ENCODE data around the gene FARSB.
"Not testable (repeated sequence)": the region's sequence is repeated elsewhere in the genome, so short reads cannot be mapped to it uniquely, and the experiment has no call there.

FARSB gene

DNA sequence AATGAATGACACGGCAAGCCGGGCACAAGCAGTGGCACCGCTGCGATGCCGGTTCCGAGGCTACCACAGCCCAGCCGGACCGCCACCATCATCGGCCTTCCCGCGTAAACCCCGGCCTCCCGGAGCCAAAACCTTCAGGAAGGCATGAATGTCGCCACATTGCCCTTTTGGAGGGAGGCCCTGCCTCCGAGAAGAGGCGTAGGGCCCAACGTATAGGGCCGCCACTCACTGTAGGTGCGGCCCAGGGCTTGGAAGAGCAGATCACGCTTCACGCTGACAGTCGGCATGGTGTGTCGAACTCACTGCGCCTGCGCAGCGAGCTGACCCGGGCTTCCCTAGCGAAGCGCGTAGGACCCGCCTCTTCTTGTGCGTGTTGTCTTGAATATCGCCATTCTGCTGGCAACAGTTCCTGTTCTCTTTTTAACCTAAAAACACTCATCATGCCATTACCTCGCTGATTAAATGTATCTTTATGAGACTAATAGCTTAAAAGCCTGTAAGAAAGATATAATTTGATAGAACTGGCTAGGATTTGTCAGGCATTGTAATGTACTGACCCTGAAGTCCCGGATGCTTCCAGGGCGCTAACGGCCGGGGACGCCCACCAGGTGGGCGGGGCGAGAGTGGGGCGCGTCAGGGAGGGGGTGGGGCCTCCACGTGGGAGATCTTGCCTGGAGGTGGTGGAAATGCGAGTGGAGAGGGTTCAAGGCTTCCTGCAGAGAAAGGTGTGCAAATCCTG is at the start of gene FARSB:
Gene FARSB (minus strand): TSS at position 306 of the 739 bp plus-strand sequence. CDS start 19 bp downstream, at position 287.
- peaks cover 0 to 26% (median 24%) of the 10 kb centered on the region in 5 donors for H3K4me1 ChIP-seq (ENCODE audit: control insufficient read depth in 5 of 5, insufficient read depth in 5 of 5, low read length in 5 of 5)
- no peaks in the 10 kb centered on the region for H3K36me3 ChIP-seq (ENCODE audit: control insufficient read depth in 5 of 5, insufficient read depth in 5 of 5, low read length in 5 of 5)
- peak within 1 kb of the TSS; percentile 75 to 98 (median 98) for H3K4me3 ChIP-seq (ENCODE audit: low read depth in 1 of 5, low read length in 5 of 5)
- no peaks in the 10 kb centered on the region for H3K9me3 ChIP-seq (ENCODE audit: control insufficient read depth in 5 of 5, low read length in 5 of 5)
- no peaks in the 10 kb centered on the region for H3K27me3 ChIP-seq (ENCODE audit: control insufficient read depth in 5 of 5, insufficient read depth in 4 of 5, low read length in 5 of 5)
- H3K27ac ChIP-seq (ENCODE audit: low read depth, low read length), result peak within 1 kb of the TSS; percentile 99
- H3K9ac ChIP-seq (ENCODE audit: low read length in 5 of 5), result peak within 1 kb of the TSS; percentile 69 to 100 (median 98)

DNA sequence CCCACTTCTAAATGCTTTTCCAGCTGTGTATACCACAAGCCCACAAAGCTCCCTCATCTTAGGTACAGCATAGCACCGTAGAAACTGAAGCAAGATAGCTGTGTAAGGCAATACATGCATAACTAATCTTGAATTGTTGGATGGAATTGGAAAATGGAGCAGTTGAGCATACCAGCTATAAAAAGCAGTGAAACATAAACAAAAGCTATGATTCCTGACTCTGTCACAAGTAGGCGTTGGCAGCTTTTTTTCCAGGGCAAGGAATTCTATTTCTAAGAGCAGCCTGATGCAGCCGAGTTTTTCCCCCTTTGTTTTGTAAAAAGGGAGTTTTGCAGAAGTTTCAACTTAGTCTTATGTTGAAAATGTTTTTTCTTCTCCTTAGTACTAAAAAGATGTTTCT is 48.0 kb upstream of the FARSB start:
- no peaks in the 10 kb centered on the region for H3K27me3 ChIP-seq (ENCODE audit: control insufficient read depth in 5 of 5, insufficient read depth in 4 of 5, low read length in 5 of 5)
- no peak overlapping the region for H3K9ac ChIP-seq (ENCODE audit: low read length in 5 of 5)
- no peak overlapping the region for H3K4me3 ChIP-seq (ENCODE audit: low read depth in 1 of 5, low read length in 5 of 5)
- H3K4me1 ChIP-seq (ENCODE audit: control insufficient read depth in 5 of 5, insufficient read depth in 5 of 5, low read length in 5 of 5), result peaks cover 0 to 8% (median 4%) of the 10 kb centered on the region in 5 donors
- no peaks in the 10 kb centered on the region for H3K36me3 ChIP-seq (ENCODE audit: control insufficient read depth in 5 of 5, insufficient read depth in 5 of 5, low read length in 5 of 5)
- no peaks in the 10 kb centered on the region for H3K9me3 ChIP-seq (ENCODE audit: control insufficient read depth in 5 of 5, low read length in 5 of 5)
- no peak overlapping the region for H3K27ac ChIP-seq (ENCODE audit: low read depth, low read length)

DNA sequence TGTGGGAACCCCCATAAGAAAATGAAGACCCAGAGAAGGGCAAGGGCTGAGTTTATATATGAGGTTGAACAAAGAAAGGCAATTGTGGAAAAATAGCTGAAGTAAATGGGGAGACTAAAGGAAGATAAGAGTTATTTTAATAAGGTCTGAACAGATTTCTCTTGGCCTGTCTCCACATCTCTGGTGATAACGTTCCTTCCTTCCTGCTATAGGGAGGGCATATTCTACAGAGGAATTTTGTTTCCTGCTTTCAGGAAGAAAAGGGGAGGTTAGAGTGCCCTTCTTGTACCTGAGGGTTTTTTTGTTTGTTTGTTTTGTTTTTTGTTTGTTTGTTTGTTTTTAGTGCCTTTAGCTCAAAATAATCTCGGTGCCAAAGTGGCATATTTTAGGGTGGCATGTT is 47.2 kb upstream of the FARSB start:
- Histone ChIP-seq H3K4me3 (ENCODE audit: low read depth in 1 of 5, low read length in 5 of 5) (no peak overlapping the region), H3K27ac (ENCODE audit: low read depth, low read length) (no peak overlapping the region), H3K36me3 (ENCODE audit: control insufficient read depth in 5 of 5, insufficient read depth in 5 of 5, low read length in 5 of 5) (no peaks in the 10 kb centered on the region), H3K27me3 (ENCODE audit: control insufficient read depth in 5 of 5, insufficient read depth in 4 of 5, low read length in 5 of 5) (no peaks in the 10 kb centered on the region), H3K9me3 (ENCODE audit: control insufficient read depth in 5 of 5, low read length in 5 of 5) (no peaks in the 10 kb centered on the region), H3K9ac (ENCODE audit: low read length in 5 of 5) (no peak overlapping the region), H3K4me1 (ENCODE audit: control insufficient read depth in 5 of 5, insufficient read depth in 5 of 5, low read length in 5 of 5) (peaks cover 0 to 4% (median 0%) of the 10 kb centered on the region in 5 donors)

DNA sequence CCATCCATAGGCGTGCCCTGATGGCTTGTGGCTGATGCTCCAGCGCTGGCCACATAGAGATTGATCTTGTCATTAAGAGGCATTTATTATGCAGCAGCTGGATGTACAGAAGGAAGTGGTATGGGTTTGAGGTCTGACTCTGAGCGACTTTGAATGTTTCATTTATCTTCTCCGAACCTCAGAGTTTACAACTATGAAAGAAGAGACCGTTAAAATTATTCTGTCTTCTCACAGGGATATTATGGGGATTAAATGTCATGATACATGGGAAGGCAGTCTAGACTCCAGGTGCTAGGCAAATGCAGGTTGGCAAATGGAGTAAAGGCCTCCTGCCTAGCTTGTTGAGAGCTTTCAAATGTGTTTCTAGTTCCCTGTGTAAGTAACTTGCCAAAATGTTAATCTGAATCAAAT is 45.8 kb upstream of the FARSB start:
- Histone ChIP-seq H3K4me1 (ENCODE audit: control insufficient read depth in 5 of 5, insufficient read depth in 5 of 5, low read length in 5 of 5) (no peaks in the 10 kb centered on the region), H3K27ac (ENCODE audit: low read depth, low read length) (no peak overlapping the region), H3K9me3 (ENCODE audit: control insufficient read depth in 5 of 5, low read length in 5 of 5) (no peaks in the 10 kb centered on the region), H3K4me3 (ENCODE audit: low read depth in 1 of 5, low read length in 5 of 5) (no peak overlapping the region), H3K27me3 (ENCODE audit: control insufficient read depth in 5 of 5, insufficient read depth in 4 of 5, low read length in 5 of 5) (no peaks in the 10 kb centered on the region), H3K36me3 (ENCODE audit: control insufficient read depth in 5 of 5, insufficient read depth in 5 of 5, low read length in 5 of 5) (no peaks in the 10 kb centered on the region), H3K9ac (ENCODE audit: low read length in 5 of 5) (no peak overlapping the region)

DNA sequence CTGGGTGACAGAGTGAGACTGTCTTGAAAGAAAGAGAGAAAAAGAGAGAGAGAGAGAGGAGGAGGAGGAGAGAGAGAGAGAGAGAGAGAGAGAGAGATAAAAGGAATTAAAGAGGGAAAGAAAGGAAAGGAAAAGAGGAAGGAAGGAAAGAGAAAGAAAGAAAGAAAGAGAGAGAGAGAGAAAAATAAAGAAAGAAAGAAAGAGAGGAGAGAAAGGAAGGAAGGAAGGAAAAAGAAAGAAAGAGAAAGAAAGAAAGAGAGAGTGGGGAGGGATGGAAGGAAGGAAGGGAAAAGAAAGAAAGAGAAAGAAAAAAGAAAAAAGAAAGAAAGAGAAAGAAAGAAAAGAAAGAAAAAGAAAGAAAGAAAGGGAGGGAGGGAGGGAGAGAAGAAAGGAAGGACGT is 45.3 kb upstream of the FARSB start:
- no peak overlapping the region for H3K9ac ChIP-seq (ENCODE audit: low read length in 5 of 5)
- no peak overlapping the region for H3K4me3 ChIP-seq (ENCODE audit: low read depth in 1 of 5, low read length in 5 of 5)
- no peaks in the 10 kb centered on the region for H3K4me1 ChIP-seq (ENCODE audit: control insufficient read depth in 5 of 5, insufficient read depth in 5 of 5, low read length in 5 of 5)
- no peaks in the 10 kb centered on the region for H3K27me3 ChIP-seq (ENCODE audit: control insufficient read depth in 5 of 5, insufficient read depth in 4 of 5, low read length in 5 of 5)
- no peak overlapping the region for H3K27ac ChIP-seq (ENCODE audit: low read depth, low read length)
- H3K36me3 ChIP-seq (ENCODE audit: control insufficient read depth in 5 of 5, insufficient read depth in 5 of 5, low read length in 5 of 5), result no peaks in the 10 kb centered on the region
- no peaks in the 10 kb centered on the region for H3K9me3 ChIP-seq (ENCODE audit: control insufficient read depth in 5 of 5, low read length in 5 of 5)

DNA sequence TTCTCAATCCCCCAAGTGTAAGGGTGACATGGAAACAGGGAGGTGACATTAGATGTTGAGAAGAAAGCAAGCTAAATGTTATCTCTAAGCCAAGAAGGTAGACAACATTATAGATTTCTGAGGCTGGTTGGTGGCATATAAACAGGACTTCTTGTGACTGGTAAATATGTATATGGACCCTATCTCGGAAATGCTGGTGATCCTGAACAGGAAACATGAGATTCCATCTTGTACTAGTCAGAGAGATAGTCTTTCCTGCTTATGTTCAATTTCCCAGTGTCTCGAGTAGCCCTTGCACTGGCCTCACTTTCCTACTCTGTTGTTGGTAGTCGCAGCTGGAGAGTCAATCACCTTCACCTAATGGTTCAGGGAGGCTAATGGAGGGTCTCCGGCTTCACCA is 42.4 kb upstream of the FARSB start:
- Histone ChIP-seq H3K4me3 (ENCODE audit: low read depth in 1 of 5, low read length in 5 of 5) (no peak overlapping the region), H3K36me3 (ENCODE audit: control insufficient read depth in 5 of 5, insufficient read depth in 5 of 5, low read length in 5 of 5) (peaks cover 0 to 11% (median 0%) of the 10 kb centered on the region in 5 donors), H3K27ac (ENCODE audit: low read depth, low read length) (no peak overlapping the region), H3K9ac (ENCODE audit: low read length in 5 of 5) (no peak overlapping the region), H3K4me1 (ENCODE audit: control insufficient read depth in 5 of 5, insufficient read depth in 5 of 5, low read length in 5 of 5) (no peaks in the 10 kb centered on the region), H3K9me3 (ENCODE audit: control insufficient read depth in 5 of 5, low read length in 5 of 5) (no peaks in the 10 kb centered on the region), H3K27me3 (ENCODE audit: control insufficient read depth in 5 of 5, insufficient read depth in 4 of 5, low read length in 5 of 5) (no peaks in the 10 kb centered on the region)

DNA sequence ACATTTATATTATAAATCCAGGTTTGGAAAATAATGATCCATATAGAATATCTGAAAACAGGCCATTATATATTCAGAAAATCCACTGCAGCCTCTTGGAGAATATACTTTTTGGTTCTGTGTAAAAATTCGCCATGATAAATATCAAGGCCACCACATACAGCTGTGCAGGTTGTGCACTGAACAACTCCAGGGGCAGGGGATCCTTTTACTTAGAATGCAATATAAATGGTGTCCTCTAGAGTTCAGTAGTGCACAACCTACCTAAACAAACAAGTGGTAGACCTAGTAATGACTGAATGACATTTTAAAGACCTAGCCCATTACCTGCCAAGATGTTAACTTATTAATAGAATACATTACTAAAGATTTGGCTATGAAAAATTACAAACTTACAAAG is 37.9 kb upstream of the FARSB start:
- Histone ChIP-seq H3K4me3 (ENCODE audit: low read depth in 1 of 5, low read length in 5 of 5) (no peak overlapping the region), H3K27ac (ENCODE audit: low read depth, low read length) (no peak overlapping the region), H3K4me1 (ENCODE audit: control insufficient read depth in 5 of 5, insufficient read depth in 5 of 5, low read length in 5 of 5) (peaks cover 0 to 5% (median 0%) of the 10 kb centered on the region in 5 donors), H3K9ac (ENCODE audit: low read length in 5 of 5) (no peak overlapping the region), H3K9me3 (ENCODE audit: control insufficient read depth in 5 of 5, low read length in 5 of 5) (no peaks in the 10 kb centered on the region), H3K36me3 (ENCODE audit: control insufficient read depth in 5 of 5, insufficient read depth in 5 of 5, low read length in 5 of 5) (peaks cover 0 to 11% (median 0%) of the 10 kb centered on the region in 5 donors), H3K27me3 (ENCODE audit: control insufficient read depth in 5 of 5, insufficient read depth in 4 of 5, low read length in 5 of 5) (no peaks in the 10 kb centered on the region)

DNA sequence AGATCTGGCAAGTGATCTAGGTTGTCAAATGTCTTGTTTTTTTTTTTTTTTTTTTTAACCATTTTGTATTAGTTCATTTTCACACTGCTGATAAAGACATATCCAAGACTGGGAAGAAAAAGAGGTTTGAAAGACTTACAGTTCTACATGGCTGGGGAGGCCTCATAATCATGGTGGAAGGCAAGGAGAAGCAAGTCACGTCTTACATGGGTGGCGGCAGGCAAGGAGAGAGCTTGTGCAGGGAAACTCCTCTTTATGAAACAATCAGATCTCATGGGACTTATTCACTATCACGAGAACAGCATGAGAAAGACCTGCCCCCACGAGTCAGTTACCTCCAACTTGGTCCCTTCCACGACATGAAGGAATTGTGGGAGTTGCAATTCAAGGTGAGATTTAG is 37.5 kb upstream of the FARSB start:
- not testable (repeated sequence) for H3K4me3 ChIP-seq (ENCODE audit: low read depth in 1 of 5, low read length in 5 of 5); H3K27ac ChIP-seq (ENCODE audit: low read depth, low read length); H3K27me3 ChIP-seq (ENCODE audit: control insufficient read depth in 5 of 5, insufficient read depth in 4 of 5, low read length in 5 of 5); H3K4me1 ChIP-seq (ENCODE audit: control insufficient read depth in 5 of 5, insufficient read depth in 5 of 5, low read length in 5 of 5); H3K9ac ChIP-seq (ENCODE audit: low read length in 5 of 5); H3K9me3 ChIP-seq (ENCODE audit: control insufficient read depth in 5 of 5, low read length in 5 of 5)
- peaks cover 0 to 11% (median 0%) of the 10 kb centered on the region in 5 donors for H3K36me3 ChIP-seq (ENCODE audit: control insufficient read depth in 5 of 5, insufficient read depth in 5 of 5, low read length in 5 of 5)

DNA sequence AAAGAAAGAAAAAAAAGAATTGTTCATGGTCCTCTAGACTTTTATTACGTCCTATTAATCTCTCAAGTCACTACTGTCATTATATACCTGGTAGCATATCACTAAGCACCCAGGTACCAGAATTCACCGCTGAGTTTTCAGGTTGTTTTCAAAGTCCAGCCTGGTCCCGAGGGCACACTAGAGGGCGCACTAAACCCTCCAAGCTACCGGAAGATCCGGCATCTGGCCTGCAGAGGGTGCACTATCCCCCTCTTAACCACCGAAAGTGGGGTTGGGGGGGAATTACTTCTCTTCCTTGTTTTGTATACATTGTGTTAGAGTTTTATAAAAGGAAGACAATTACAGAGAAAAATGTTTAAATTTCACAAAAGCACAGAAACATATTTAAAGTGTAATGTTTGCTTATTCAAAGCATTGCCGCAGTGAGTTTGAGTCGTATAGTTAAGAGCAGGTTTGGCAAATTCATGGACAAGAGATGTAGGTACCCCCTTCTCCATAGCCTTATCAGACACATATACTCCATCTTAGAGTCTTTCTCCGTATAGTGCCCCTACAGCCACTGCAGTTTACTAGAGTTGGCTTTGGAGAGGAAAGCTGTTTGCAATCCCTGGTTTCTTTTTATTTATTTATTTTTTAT is 34.8 kb upstream of the FARSB start:
- no peaks in the 10 kb centered on the region for H3K9me3 ChIP-seq (ENCODE audit: control insufficient read depth in 5 of 5, low read length in 5 of 5)
- no peak overlapping the region for H3K4me3 ChIP-seq (ENCODE audit: low read depth in 1 of 5, low read length in 5 of 5)

DNA sequence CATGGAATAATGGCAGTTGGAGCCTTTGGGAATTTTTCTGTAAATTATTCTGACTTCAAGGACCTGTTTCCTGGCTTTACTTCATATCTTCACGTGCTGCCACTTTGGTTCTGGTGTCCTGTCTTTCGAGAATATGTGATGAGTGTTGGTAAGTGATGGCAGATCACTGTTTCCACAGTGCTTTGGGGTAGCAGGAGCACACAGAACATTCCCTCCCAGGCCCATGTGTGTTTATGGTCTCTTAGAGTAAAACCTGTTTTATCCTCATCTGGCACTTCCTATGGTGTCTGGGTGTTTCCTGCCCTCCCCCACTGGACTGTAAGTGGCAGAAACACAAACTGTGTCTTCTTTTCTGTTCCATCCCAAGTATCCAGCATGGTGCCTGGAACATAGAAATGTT is 33.4 kb upstream of the FARSB start:
- Histone ChIP-seq H3K9ac (ENCODE audit: low read length in 5 of 5) (no peak overlapping the region), H3K4me1 (ENCODE audit: control insufficient read depth in 5 of 5, insufficient read depth in 5 of 5, low read length in 5 of 5) (peaks cover 0 to 5% (median 0%) of the 10 kb centered on the region in 5 donors), H3K27ac (ENCODE audit: low read depth, low read length) (no peak overlapping the region), H3K4me3 (ENCODE audit: low read depth in 1 of 5, low read length in 5 of 5) (no peak overlapping the region), H3K36me3 (ENCODE audit: control insufficient read depth in 5 of 5, insufficient read depth in 5 of 5, low read length in 5 of 5) (peaks cover 0 to 2% (median 0%) of the 10 kb centered on the region in 5 donors), H3K27me3 (ENCODE audit: control insufficient read depth in 5 of 5, insufficient read depth in 4 of 5, low read length in 5 of 5) (no peaks in the 10 kb centered on the region), H3K9me3 (ENCODE audit: control insufficient read depth in 5 of 5, low read length in 5 of 5) (no peaks in the 10 kb centered on the region)

More for the DNA sequence above, 34.8 kb upstream of the FARSB start:
- Histone ChIP-seq H3K27ac (ENCODE audit: low read depth, low read length) (no peak overlapping the region), H3K4me1 (ENCODE audit: control insufficient read depth in 5 of 5, insufficient read depth in 5 of 5, low read length in 5 of 5) (peaks cover 0 to 5% (median 0%) of the 10 kb centered on the region in 5 donors), H3K36me3 (ENCODE audit: control insufficient read depth in 5 of 5, insufficient read depth in 5 of 5, low read length in 5 of 5) (peaks cover 0 to 11% (median 0%) of the 10 kb centered on the region in 5 donors), H3K27me3 (ENCODE audit: control insufficient read depth in 5 of 5, insufficient read depth in 4 of 5, low read length in 5 of 5) (no peaks in the 10 kb centered on the region), H3K9ac (ENCODE audit: low read length in 5 of 5) (no peak overlapping the region)

Data from subcutaneous abdominal adipose tissue (tissue), 5 donors.